Stimulated activated CD4-positive, alpha-beta T cell treated with anti-CD3 and anti-CD28 coated beads, Interleukin-12 subunit alpha, Interleukin-12 subunit beta, amount 100 ng/mL, for 24 hours (primary cell): ENCODE data around the gene CHD1.
A peak's percentile ranks its signal among the peaks of the same experiment; 100 is the strongest.

ENCODE experiments used
- DNase-seq, 2 experiments: peaks; one replicate each; pipeline ENCODE4 v3.0.0-alpha.2; 2020; ENCODE audit warnings: low read depth in 2 of 2

The CHD1 gene

GRCh38 chr5:98904780-98905179 lies 24.0 kb downstream of the CHD1 start:
- no peak for DNase-seq

- no peak for DNase-seq
These were observed 26.1 kb downstream of the CHD1 start for GRCh38 chr5:98902733-98903132.

DNA sequence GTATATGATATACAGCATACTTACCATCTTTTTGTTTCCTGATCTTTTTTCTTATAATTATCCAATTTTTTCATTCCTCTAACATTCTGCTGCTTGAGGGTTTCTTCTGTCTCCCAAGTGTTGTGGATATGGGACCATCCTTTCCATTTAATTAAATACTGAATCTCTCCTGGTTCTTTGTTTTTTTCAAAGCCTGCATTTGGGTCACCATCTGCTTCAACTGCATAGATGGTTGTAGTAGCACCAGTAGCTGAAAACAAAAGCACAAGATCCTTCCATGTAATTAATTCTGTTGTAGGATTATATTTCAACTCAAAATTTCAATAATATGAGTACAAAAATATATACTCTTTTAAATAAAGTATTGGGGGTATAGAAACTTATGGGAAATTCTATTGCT lies 29.4 kb downstream of the CHD1 start:
- no peak for DNase-seq

DNA sequence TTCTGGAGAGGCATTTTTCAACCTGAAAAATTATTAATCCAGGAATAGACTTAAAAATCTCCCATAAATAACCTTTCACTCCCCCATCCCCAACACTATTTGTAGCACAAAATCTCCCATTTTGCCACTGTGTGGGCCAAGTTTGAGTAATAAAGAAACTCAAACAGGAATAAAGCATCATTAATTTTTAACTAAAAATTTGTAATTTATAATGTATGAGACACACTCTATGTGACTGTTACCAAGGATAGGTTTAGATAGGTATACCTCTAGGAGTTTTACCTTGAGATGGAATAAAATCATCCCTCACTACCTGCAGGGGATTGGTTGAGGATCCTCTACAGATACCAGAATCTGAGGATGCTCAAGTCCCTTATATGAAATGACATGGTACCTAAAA lies 30.1 kb downstream of the CHD1 start:
- DNase-seq = no peak

DNA sequence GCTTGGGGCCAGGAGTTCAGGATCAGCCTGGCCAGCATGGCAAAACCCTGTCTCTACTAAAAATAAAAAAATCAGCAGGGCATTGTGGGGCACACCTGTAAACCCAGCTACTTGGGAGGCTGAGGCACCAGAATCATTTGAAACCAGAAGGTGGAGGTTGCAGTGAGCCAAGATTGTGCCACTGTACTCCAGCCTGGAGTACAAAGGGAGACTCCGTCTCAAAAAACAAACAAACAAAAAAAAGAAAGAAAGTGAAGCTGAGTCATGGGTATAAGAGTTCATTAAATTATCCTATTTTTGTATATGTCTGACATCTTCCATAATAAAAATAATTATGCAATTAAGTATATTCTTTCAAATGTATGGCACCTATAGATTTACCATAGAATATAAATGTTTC lies 37.2 kb downstream of the CHD1 start:
- no peak for DNase-seq

- DNase-seq = no peak
These were observed 48.2 kb downstream of the CHD1 start for GRCh38 chr5:98880598-98880997.

DNA sequence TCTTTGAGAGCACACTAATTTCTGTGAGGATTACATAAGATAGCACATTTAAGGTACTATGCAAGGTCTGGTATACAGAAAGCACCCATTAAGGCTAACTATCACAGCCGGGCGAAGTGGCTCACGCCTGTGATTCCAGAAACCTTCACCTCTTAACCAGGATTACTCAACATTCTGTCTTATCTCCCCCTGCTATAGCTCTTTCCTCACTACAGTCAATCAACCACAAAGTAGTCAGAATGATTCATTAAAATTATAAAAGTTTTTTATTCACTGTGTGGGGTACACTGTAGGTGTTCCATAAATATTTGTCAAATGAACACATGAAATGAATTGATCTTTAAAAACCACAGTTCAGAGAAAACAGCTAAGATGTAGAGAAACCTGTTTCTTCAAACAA lies 48.7 kb downstream of the CHD1 start:
- DNase-seq = peak; percentile 6 to 10

DNA sequence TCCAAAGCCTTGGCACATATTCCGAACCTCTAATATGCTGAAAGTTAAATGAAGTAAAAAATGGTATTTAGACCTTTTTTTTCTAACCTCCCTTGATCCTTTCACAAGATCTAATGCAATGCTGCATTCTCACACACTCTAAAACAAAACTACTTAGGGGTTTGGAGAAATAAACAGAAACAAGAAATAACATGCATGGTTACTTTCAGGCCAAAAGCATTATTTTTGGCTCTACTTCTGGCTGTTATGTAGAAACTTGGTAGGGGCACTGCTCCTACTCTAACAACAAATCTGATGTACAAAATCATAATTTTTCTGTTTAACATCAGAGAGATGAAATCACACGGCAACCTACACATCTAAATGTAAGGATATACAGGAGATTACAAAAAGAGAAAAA lies 51.2 kb downstream of the CHD1 start:
- no peak for DNase-seq

- DNase-seq = no peak
These were observed 56.1 kb downstream of the CHD1 start for GRCh38 chr5:98872674-98873073.

DNA sequence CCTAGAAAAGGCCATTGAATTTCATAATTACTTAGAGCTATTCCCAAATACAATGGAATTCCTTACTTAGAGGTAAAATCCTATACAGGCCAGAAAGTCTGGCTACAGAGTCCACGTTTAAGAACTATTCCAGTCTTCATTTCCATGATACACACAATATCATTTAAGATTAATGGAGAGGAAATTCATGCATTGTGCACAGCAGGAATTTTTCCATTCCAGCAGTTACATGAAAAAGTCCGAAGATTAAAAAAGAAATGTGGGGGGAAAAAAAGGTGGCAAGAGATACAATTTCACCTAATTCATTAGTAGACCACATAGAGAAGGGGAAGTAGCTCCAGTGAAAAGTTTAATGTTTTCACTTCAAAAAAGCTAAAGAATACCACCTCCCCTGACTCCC lies 63.1 kb downstream of the CHD1 start:
- DNase-seq = no peak

DNA sequence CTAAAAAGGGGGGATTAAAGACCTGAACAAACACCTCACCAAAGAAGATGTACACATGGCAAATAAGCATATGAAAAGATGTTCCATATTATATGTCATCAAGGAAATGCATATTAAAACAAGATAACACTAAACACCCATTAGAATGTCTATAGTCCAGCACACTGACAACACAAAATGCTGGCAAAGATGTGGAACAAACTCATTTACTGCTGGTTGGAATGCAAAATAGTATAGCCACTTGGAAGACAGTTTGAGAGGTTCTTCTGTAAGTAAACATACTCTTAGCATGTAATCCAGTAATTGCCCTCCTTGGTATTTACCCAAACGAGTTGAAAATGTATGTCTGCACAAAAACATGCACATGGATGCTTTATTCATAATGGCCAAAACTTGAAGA lies 81.8 kb downstream of the CHD1 start:
- DNase-seq = no peak

DNA sequence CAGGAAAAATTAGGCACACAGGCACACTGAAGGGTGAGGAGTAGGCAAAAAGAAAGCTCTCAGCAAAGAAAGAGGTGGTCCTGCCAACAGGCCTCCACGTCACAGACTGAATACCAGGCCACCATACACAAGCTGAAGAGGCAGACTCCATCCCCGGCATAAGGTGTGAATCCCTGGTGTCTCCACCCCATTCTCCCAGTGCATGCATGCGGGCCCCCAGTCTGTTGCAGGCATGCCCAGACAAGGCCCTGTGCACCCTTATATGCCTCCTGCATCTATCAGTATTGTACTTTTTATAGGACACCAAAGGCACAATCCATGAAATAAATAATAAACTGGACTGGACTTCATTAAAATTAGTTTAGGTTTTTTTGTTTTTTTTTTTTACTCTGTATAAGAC lies 82.3 kb downstream of the CHD1 start:
- no peak for DNase-seq

GRCh38 chr5:98845878-98846277 lies 82.9 kb downstream of the CHD1 start:
- DNase-seq = no peak

DNA sequence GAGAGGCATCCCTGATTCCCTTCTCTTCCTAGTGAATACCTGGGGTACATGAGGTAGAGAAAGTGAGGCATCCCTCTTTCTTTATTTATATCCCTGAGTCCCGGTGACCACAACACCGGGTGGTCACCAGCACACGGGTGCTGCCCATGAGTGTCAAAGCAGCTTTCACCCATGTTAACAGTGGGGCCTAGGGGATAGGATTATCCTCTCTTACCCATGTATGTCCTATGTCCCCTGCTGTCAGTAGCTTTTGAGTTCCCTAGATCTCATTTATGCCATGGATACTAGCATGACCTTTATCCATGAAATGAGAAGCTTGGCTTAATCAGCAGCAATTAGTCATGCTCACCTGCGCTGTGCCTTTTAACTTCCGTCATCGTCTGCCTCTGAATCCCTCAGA lies 83.9 kb downstream of the CHD1 start:
- DNase-seq = no peak

- no peak for DNase-seq
These were observed 85.3 kb downstream of the CHD1 start for GRCh38 chr5:98843481-98843880.

DNA sequence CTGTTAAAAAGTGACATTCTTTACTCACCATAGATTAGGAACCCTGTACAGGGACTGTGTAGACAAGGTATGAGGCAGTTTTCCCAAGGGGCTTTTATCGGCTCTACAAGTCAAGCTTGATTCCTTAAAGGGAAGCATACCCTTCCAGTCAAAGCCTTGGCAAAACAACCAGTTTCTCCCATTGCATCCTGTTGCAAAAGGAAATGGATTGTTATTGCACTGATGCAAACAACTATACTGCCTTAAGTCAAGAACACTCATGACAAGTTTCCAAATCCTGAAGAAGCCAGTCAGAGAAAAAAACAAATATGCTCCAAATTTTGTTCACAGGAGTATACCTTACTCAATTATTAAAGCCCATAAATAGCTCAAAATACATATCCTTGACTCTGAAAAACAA lies 87.9 kb downstream of the CHD1 start:
- DNase-seq = no peak

- no peak for DNase-seq
These were observed 89.1 kb downstream of the CHD1 start for GRCh38 chr5:98839469-98840383.

- no peak for DNase-seq
These were observed 92.6 kb downstream of the CHD1 start for GRCh38 chr5:98836175-98836574.

DNA sequence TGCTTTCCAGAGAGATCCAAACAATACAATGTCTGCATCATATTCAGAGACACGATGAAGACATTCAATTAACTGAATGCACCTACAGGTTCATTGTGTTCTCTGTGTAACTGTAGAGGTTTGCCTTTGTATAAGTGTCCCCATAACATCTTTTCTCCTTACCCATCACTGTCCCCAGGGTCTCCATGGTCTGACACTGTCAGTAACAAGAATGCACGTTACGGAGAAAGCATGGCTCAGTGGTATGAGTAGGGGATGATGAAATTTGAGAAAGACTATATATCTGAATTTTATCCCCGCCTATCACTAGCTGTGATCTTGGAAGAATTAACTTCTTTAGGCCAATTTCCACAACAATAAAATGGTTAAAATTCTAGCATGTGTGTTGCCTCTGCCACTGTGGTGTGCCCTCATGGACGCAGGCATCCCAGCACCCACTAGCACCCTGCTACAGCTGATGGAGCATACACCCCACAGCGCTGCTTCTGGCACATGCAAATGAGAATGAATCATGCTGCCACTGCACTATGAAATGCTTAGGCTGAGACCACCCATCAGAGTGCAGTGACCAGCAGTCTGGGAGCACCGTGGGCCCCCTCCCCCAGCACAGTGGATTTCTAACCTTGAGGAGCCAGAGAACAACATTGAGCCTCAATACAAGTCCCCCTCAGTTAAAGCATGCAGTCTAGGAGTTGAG lies 101.1 kb downstream of the CHD1 start:
- no peak for DNase-seq

GRCh38 chr5:98827161-98827560 lies 101.6 kb downstream of the CHD1 start:
- DNase-seq = no peak

DNA sequence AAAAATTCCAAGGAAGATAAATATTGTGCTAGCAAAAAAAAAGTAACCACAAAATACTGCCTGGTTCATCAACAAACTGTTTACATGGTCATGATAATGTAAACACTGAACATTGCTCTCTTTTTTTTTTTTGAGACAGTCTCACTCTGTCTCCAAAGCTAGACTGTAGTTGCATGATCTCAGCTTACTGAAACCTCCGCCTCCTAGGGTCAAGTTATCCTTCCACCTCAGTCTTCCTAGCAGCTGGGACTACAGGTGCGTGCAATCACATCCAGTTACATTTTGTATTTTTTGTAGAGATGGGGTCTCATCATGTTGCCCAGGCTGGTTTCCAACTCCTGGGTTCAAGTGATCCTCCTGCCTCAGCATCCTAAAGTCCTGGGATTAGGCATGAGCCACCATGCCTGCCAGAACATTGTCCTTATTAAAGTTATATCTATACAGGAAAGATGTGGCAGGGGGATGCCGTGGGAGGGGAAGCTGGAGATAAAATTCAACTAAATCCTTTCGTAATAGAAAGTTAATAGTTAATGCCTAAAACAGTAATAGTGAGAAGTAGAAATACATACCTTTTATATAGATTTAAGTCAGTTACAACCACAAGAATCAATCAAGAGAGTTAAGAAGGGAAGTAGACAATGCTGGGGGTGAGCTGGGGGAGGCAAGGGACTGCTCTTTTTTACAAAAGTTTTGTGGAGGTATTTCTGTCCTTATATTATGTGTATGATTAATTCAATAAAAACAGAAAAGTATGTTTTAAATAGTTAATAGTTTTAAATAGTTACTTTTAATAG lies 103.0 kb downstream of the CHD1 start:
- DNase-seq = no peak

DNA sequence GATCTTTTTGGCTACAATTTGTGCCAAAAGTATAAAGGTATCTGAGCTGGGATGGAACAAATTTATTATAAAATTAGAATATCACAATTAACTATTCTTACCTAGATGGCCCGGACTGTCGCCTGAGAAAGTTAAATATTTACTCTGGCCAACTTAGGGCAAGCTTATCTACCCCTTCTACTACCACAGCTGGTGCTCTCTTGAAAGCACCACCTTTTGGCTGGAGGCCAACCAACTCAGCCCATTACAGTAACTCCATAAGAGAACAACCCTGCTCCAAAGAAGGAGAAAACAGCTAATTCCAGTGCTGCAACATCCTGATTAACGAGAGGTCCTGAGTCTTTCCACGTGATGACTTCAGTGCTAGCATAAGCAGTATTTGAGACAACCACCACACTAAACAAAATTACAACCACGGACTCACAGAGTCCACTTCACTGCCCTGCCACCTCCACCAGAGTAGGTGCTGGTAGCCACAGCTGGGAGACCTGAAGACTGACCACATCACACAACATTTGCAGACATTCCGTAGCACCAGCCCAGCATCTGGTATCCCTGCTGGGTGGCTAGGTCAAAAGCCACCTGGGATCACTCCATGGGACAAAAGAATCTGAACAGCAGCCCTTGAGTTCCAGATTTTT lies 112.1 kb downstream of the CHD1 start:
- DNase-seq = no peak
